Endothelial cell of umbilical vein (primary cell): ENCODE results near the gene TMEM266.

Experiments
- CTCF ChIP-seq, 2 donors: IDR thresholded peaks; 1 replicate in 1 of 2; 2 replicates in 1 of 2; pipeline ENCODE4 v1.5.1; 2011; ENCODE audit warnings: low read length in 2 of 2, mild to moderate bottlenecking in 2 of 2, moderate library complexity in 2 of 2, control low read depth in 1 of 2, inconsistent platforms in 1 of 2, low read depth in 1 of 2; ENCODE audit not compliant: insufficient read depth in 1 of 2; ENCODE audit errors: extremely low read depth in 1 of 2
- EZH2 ChIP-seq: IDR thresholded peaks from 2 replicates; pipeline ENCODE4 v1.6.1; 2012; ENCODE audit warnings: borderline replicate concordance, low read depth, mild to moderate bottlenecking, moderate library complexity, low read length, inconsistent platforms; ENCODE audit not compliant: severe bottlenecking
- MAX ChIP-seq: IDR thresholded peaks from 2 replicates; pipeline ENCODE4 v1.6.1; 2011; ENCODE audit not compliant: insufficient read depth, insufficient read length

GRCh38 chr15:76169018-76169417 lies 109.2 kb downstream of the TMEM266 start:
- TF ChIP-seq EZH2: no peak
- TF ChIP-seq MAX: no peak
- TF ChIP-seq CTCF (IDR thresholded peaks at IDR 0.05; ENCODE audit: extremely low read depth in 1 of 2, insufficient read depth in 1 of 2, low read depth in 1 of 2, low read length in 2 of 2): no peak
